ENCODE measurements around the gene PRDX1. TPM values are rescaled to one million over a fixed set of nuclear protein-coding genes. Genes with fewer than 3 reads are reported as not detected.
"Not testable (repeated sequence)": the region's sequence is repeated elsewhere in the genome, so short reads cannot be mapped to it uniquely, and the experiment has no call there.

The PRDX1 gene
- total RNA-seq, 2 experiments from 2014 or later = 473 to 580 TPM

DNA sequence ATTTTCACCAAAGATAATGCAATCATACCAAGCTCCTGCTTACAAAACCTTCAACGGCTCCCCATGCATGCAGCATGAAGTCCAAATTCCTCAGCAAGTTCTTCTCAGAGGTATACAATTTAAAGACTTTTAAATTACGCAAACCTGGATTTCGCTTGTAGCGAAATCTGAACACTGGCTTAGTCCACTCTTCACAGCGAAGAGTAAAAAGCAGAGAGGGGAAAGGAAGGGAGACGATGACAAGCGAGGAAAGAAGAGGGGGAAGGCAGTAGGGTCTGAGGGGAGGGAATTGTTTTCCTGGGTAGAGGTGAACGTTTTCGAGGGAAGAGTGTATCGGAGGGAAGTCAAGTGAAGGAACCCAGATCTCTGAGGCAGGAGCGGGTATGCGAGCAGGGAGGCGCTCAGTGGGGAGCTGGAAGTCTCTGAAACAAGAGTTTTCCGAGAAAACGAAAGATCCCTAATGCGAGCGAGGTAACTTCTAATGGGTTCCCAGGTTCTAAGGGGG, 31.5 kb downstream of the PRDX1 start:
- intact Hi-C loops (cut with DNase I, micrococcal nuclease) = loop anchor here (5.0 to 10.0 kb wide), 4 partner anchors 653 to 1518 kb away; partner anchors contain the start of genes ATP6V0B (in 1 of the 2), BTBD19 (in 1 of the 2), DPH2 (in 1 of the 2) and DYNLT4 (in 1 of the 2)
- Mint-ChIP-seq H3K27me3 (no peaks in the 10 kb centered on the region), H3K9me3 (ENCODE audit: low read depth) (no peaks in the 10 kb centered on the region), H3K27ac (no peak overlapping the region), H3K36me3 (ENCODE audit: low read depth) (no peaks in the 10 kb centered on the region), H3K4me3 (no peak overlapping the region), H3K4me1 (peaks cover 4% of the 10 kb centered on the region)
- ChIA-PET POLR2A (interaction anchor here (0.6 to 4.0 kb wide), 6 partner anchors 10 to 769 kb away, joined by 3 to 36 read pairs (median 10); partner anchors contain the start of genes CCDC163, MMACHC, MUTYH and NASP), CTCF (interaction anchor here (0.6 to 9.3 kb wide), 7 partner anchors 10 to 1155 kb away, joined by 3 to 170 read pairs (median 20); partner anchors contain the start of genes CCDC163, MMACHC, MUTYH and TOE1)
- no peak for ATAC-seq
- no peak for DNase-seq

GRCh38 chr1:45489379-45489778, 32.3 kb downstream of the PRDX1 start:
- H3K4me1 Mint-ChIP-seq; H3K36me3 Mint-ChIP-seq (ENCODE audit: low read depth); H3K9me3 Mint-ChIP-seq (ENCODE audit: low read depth); H3K27ac Mint-ChIP-seq; intact Hi-C loops (cut with DNase I, micrococcal nuclease); ATAC-seq; H3K4me3 Mint-ChIP-seq; H3K27me3 Mint-ChIP-seq: not testable (repeated sequence)
- CTCF ChIA-PET = interaction anchor here (0.6 to 9.3 kb wide), 9 partner anchors 9 to 1154 kb away, joined by 3 to 170 read pairs (median 5); partner anchors contain the start of genes CCDC163, MMACHC, MUTYH and TOE1
- POLR2A ChIA-PET = interaction anchor here (0.6 to 4.0 kb wide), 2 partner anchors 149 to 473 kb away, joined by 3 to 36 read pairs; partner anchors contain the start of genes MUTYH and TOE1
- DNase-seq = peak; percentile 65

- Mint-ChIP-seq H3K27me3 (no peaks in the 10 kb centered on the region), H3K36me3 (ENCODE audit: low read depth) (no peaks in the 10 kb centered on the region), H3K27ac (no peak overlapping the region), H3K4me1 (peaks cover 4% of the 10 kb centered on the region), H3K4me3 (no peak overlapping the region), H3K9me3 (ENCODE audit: low read depth) (no peaks in the 10 kb centered on the region)
- DNase-seq (no peak), ATAC-seq (no peak)
- CTCF ChIA-PET = interaction anchor here (0.6 to 9.3 kb wide), 7 partner anchors 9 to 703 kb away, joined by 3 to 170 read pairs (median 3); partner anchors contain the start of genes MUTYH, TOE1 and UROD
- intact Hi-C loops (cut with DNase I, micrococcal nuclease) = no loop called here
- POLR2A ChIA-PET = interaction anchor here (0.5 kb wide), 1 partner anchor 131 kb away, joined by 3 read pairs; no protein-coding TSS in a partner anchor
Measured at GRCh38 chr1:45488666-45489377, 32.9 kb downstream of the PRDX1 start.

DNA sequence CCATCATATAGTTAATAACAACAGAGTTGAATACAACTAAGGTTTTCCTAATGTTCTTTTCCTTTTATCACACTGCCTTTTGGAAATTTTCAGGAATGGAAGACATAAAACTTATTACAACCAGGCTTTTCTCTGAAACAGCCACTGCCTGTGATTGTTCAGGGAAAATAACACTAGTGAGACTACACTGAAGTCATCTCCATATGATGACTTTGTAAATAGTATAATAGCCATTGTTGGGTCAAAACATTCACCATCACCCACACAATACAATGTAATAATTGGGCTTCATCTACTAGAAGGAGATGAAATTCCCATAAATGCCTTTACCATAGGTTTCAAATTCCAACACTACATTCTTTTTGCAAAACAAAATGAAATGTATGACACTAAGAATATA, 35.7 kb downstream of the PRDX1 start:
- Mint-ChIP-seq H3K9me3 (ENCODE audit: low read depth) (no peaks in the 10 kb centered on the region), H3K4me1 (peaks cover 2% of the 10 kb centered on the region), H3K27ac (no peak overlapping the region), H3K4me3 (no peak overlapping the region), H3K27me3 (no peaks in the 10 kb centered on the region), H3K36me3 (ENCODE audit: low read depth) (no peaks in the 10 kb centered on the region)
- ChIA-PET CTCF (interaction anchor here (0.6 kb wide), 1 partner anchor 84 kb away, joined by 4 read pairs; no protein-coding TSS in a partner anchor), POLR2A (no interaction called here)
- DNase-seq = no peak
- no peak for ATAC-seq
- intact Hi-C loops (cut with DNase I, micrococcal nuclease) = no loop called here

- ATAC-seq = no peak
- Mint-ChIP-seq H3K27me3 (no peaks in the 10 kb centered on the region), H3K36me3 (ENCODE audit: low read depth) (no peaks in the 10 kb centered on the region), H3K27ac (no peak overlapping the region), H3K4me1 (peaks cover 2% of the 10 kb centered on the region), H3K4me3 (no peak overlapping the region), H3K9me3 (ENCODE audit: low read depth) (no peaks in the 10 kb centered on the region)
- ChIA-PET CTCF (no interaction called here), POLR2A (interaction anchor here (0.7 kb wide), 1 partner anchor 19 kb away, joined by 5 read pairs; no protein-coding TSS in a partner anchor)
- DNase-seq = no peak
- intact Hi-C loops (cut with DNase I, micrococcal nuclease) = no loop called here
Measured at GRCh38 chr1:45479039-45479748, 42.5 kb downstream of the PRDX1 start.

DNA sequence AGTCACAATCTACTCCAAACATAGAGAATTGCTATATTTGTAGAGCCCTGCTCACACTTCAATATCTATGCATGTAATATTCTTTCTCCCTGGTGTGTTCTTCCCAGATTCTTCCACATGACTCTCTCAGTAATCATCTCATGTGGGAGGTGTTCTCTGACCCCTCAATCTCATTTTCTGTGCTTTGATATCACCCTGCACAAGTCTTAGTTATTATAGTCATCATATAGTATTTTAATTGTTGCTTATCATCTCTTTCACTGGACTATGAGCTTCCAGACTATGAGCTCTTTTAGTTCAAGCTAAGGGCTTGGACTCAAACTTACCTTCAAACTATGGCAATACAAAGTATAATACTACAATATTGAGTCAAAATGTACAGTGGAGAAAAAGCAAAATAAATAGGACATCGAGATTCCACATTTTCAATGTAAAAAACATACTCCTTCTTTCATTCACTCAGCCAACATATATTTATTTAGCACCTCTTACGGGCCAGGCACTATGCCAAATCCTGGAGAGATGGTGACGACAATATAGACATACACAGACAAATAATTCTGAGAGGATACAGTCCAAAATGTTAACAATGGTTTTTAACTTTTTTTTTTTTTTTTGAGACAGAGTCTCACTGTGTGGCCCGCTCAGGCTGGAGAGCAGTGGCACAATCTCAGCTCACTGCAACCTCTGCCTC, 43.4 kb downstream of the PRDX1 start:
- Mint-ChIP-seq H3K27me3 (no peaks in the 10 kb centered on the region), H3K4me1 (peaks cover 2% of the 10 kb centered on the region), H3K36me3 (ENCODE audit: low read depth) (no peaks in the 10 kb centered on the region), H3K4me3 (no peak overlapping the region), H3K27ac (no peak overlapping the region), H3K9me3 (ENCODE audit: low read depth) (no peaks in the 10 kb centered on the region)
- CTCF ChIA-PET = interaction anchor here (1.0 kb wide), 1 partner anchor 9 kb away, joined by 3 read pairs; no protein-coding TSS in a partner anchor
- intact Hi-C loops (cut with DNase I, micrococcal nuclease) = no loop called here
- ATAC-seq = no peak
- POLR2A ChIA-PET = no interaction called here
- no peak for DNase-seq

- no peak for ATAC-seq
- no peaks in the 10 kb centered on the region for H3K36me3 Mint-ChIP-seq (ENCODE audit: low read depth)
- H3K4me1 Mint-ChIP-seq = peaks cover 2% of the 10 kb centered on the region
- no peak overlapping the region for H3K27ac Mint-ChIP-seq
- no peak for DNase-seq
- no peaks in the 10 kb centered on the region for H3K9me3 Mint-ChIP-seq (ENCODE audit: low read depth)
- H3K27me3 Mint-ChIP-seq = no peaks in the 10 kb centered on the region
- ChIA-PET POLR2A (no interaction called here), CTCF (interaction anchor here (0.8 to 1.0 kb wide), 2 partner anchors 8 to 85 kb away, joined by 3 to 4 read pairs; no protein-coding TSS in a partner anchor)
- intact Hi-C loops (cut with DNase I, micrococcal nuclease) = no loop called here
- H3K4me3 Mint-ChIP-seq = no peak overlapping the region
Measured at GRCh38 chr1:45477646-45478045, 44.0 kb downstream of the PRDX1 start.

- ATAC-seq; intact Hi-C loops (cut with DNase I, micrococcal nuclease); CTCF ChIA-PET; DNase-seq; H3K4me1 Mint-ChIP-seq; H3K27ac Mint-ChIP-seq; H3K4me3 Mint-ChIP-seq; POLR2A ChIA-PET; H3K9me3 Mint-ChIP-seq (ENCODE audit: low read depth); H3K36me3 Mint-ChIP-seq (ENCODE audit: low read depth); H3K27me3 Mint-ChIP-seq: not testable (repeated sequence)
Measured at GRCh38 chr1:45474194-45474593, 47.5 kb downstream of the PRDX1 start.

GRCh38 chr1:45473302-45473701, 48.4 kb downstream of the PRDX1 start:
- Mint-ChIP-seq H3K9me3 (ENCODE audit: low read depth) (no peaks in the 10 kb centered on the region), H3K27ac (no peak overlapping the region), H3K36me3 (ENCODE audit: low read depth) (no peaks in the 10 kb centered on the region), H3K4me3 (no peak overlapping the region), H3K27me3 (no peaks in the 10 kb centered on the region), H3K4me1 (no peaks in the 10 kb centered on the region)
- ATAC-seq (no peak), DNase-seq (no peak)
- POLR2A ChIA-PET = no interaction called here
- CTCF ChIA-PET = no interaction called here
- intact Hi-C loops (cut with DNase I, micrococcal nuclease) = no loop called here

DNA sequence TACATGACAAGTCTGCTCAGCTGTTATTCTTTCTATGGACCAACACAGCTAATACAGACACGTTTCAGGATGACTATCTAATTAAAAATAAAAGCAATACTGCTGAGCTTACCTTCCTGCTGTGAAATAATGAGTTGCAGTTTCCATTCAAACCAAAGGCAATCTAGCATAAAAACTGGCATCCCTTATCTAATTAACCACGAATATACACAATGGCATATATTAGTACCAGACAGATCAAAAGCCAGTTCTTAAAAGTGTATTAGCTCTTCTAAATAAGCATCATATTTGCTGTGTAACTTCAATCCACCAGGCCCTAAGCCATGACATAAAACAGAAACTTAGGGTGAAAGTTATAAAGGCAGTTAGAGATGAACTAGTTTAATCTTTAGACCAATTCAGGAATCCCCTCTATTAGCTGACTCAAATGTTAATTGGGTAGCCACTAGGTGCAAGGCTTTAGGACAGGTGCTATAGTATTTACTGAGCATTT, 51.3 kb downstream of the PRDX1 start:
- ChIA-PET CTCF (interaction anchor here (0.6 to 1.8 kb wide), 2 partner anchors 23 to 186 kb away, joined by 3 to 6 read pairs; no protein-coding TSS in a partner anchor), POLR2A (interaction anchor here (0.6 kb wide), 1 partner anchor 51 kb away, joined by 3 read pairs; the partner anchor contains the start of gene PRDX1)
- H3K4me3 Mint-ChIP-seq = no peak overlapping the region
- DNase-seq (no peak), ATAC-seq (no peak)
- H3K36me3 Mint-ChIP-seq (ENCODE audit: low read depth) = no peaks in the 10 kb centered on the region
- intact Hi-C loops (cut with DNase I, micrococcal nuclease) = no loop called here
- H3K4me1 Mint-ChIP-seq = no peaks in the 10 kb centered on the region
- no peaks in the 10 kb centered on the region for H3K9me3 Mint-ChIP-seq (ENCODE audit: low read depth)
- no peaks in the 10 kb centered on the region for H3K27me3 Mint-ChIP-seq
- H3K27ac Mint-ChIP-seq = no peak overlapping the region

GRCh38 chr1:45467353-45467752, 54.3 kb downstream of the PRDX1 start:
- H3K27ac Mint-ChIP-seq; H3K36me3 Mint-ChIP-seq (ENCODE audit: low read depth); DNase-seq; POLR2A ChIA-PET; H3K9me3 Mint-ChIP-seq (ENCODE audit: low read depth); intact Hi-C loops (cut with DNase I, micrococcal nuclease); H3K4me1 Mint-ChIP-seq; H3K4me3 Mint-ChIP-seq; CTCF ChIA-PET; ATAC-seq; H3K27me3 Mint-ChIP-seq: not testable (repeated sequence)
